ENCODE results near the gene KRTAP10-12. TPM values are rescaled to one million over a fixed set of nuclear protein-coding genes. Genes with fewer than 3 reads are reported as not detected.

KRTAP10-12 gene
- total and polyA plus RNA-seq, 4 experiments from 2014 or later = not detected

DNA sequence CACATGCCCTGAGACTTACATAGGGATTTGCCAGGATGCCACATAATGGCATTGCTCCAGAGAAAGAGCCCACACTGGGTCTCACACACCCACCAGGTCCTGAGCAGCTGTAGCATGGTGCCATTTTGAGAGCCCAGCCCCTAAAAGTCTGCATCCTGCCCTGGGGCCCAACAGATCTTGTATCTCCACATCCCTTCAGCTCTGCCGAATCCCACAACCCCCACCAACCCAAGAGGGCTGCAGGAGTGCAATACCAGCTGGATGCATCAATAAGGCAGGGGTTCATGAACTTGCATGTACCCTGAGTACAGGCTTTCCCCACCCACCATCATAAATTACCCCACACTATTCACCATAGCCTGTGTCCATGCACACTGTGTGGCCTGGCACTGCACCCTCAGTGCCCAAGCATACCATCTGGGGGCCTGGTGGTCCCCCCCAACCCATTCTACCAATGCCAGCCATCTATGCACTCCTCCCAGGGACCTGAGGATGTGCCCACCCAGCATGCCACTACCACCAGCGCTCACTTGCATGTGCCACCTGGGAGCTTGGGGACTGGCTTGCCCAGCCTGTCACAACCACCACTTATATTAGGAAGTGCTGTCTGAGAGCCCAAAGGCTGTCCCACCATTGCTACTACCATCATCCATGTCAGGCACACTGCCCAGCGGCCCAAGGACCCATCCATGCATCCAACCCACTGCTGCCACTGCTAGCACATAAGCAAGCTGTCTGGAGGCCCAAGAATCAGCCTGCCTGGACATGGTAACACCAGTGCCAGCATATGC, 26.1 kb upstream of the KRTAP10-12 start:
- Histone ChIP-seq H3K36me3 (ENCODE audit: insufficient read depth, low read length) (no peaks in the 10 kb centered on the region), H3K9me3 (ENCODE audit: control insufficient read depth in 1 of 2, low read length in 2 of 2) (no peaks in the 10 kb centered on the region), H3K4me3 (ENCODE audit: low read length in 2 of 2) (no peak overlapping the region), H3K27ac (ENCODE audit: low read depth, low read length) (no peak overlapping the region), H3K27me3 (ENCODE audit: insufficient read depth, low read length) (no peaks in the 10 kb centered on the region), H3K4me1 (ENCODE audit: insufficient read depth, low read length) (no peaks in the 10 kb centered on the region)
- peaks cover 2% of the 10 kb centered on the region in 2 donors for H3K27me3 Mint-ChIP-seq
- CTCF ChIA-PET (ENCODE audit: partially characterized antibody) = interaction anchor here (1.2 to 1.5 kb wide), 2 partner anchors 12 to 17 kb away, joined by 3 to 5 read pairs; no protein-coding TSS in a partner anchor
- peaks cover 0 to 4% (median 0%) of the 10 kb centered on the region in 4 donors for H3K4me1 Mint-ChIP-seq
- H3K27ac Mint-ChIP-seq = no peak overlapping the region
- DNase-seq = no peak
- H3K9me3 Mint-ChIP-seq = peaks cover 0 to 42% (median 29%) of the 10 kb centered on the region in 8 donors
- peaks cover 3 to 21% of the 10 kb centered on the region in 2 donors for H3K36me3 Mint-ChIP-seq
- POLR2A ChIA-PET (ENCODE audit: partially characterized antibody) = no interaction called here
- H3K4me3 Mint-ChIP-seq = no peak overlapping the region
- intact Hi-C loops (cut with micrococcal nuclease) = no loop called here

DNA sequence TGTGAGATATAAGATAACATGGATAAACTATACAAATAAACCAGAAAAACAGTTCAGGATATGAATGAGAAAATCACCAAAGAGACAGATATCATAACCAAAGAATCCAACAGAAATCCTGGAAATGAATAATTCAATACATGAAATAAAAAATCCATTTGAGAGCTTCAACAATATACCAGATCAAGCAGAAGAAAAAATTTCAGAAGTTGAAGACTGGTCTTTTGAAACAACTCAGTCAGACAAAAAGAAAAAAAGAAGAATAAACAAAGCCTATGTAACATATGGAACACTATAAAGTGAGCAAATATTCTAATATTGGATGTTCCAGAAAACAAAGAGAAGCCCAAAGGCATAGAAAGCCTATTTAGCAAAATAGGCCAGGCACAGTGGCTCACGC, 25.1 kb upstream of the KRTAP10-12 start:
- H3K4me3 ChIP-seq (ENCODE audit: low read length in 2 of 2) = no peak overlapping the region
- H3K27ac Mint-ChIP-seq = peak overlapping the region in 1 of 7 donors; percentile 27
- H3K4me1 Mint-ChIP-seq = no peaks in the 10 kb centered on the region
- no peaks in the 10 kb centered on the region for H3K27me3 ChIP-seq (ENCODE audit: insufficient read depth, low read length)
- intact Hi-C loops (cut with micrococcal nuclease) = no loop called here
- H3K36me3 Mint-ChIP-seq = peaks cover 3 to 21% of the 10 kb centered on the region in 2 donors
- peaks cover 2% of the 10 kb centered on the region in 2 donors for H3K27me3 Mint-ChIP-seq
- CTCF ChIA-PET (ENCODE audit: partially characterized antibody) = no interaction called here
- peaks cover 0 to 43% (median 29%) of the 10 kb centered on the region in 8 donors for H3K9me3 Mint-ChIP-seq
- no peaks in the 10 kb centered on the region for H3K9me3 ChIP-seq (ENCODE audit: control insufficient read depth in 1 of 2, low read length in 2 of 2)
- H3K4me1 ChIP-seq (ENCODE audit: insufficient read depth, low read length) = no peaks in the 10 kb centered on the region
- no peak for DNase-seq
- no peak overlapping the region for H3K27ac ChIP-seq (ENCODE audit: low read depth, low read length)
- no peaks in the 10 kb centered on the region for H3K36me3 ChIP-seq (ENCODE audit: insufficient read depth, low read length)
- POLR2A ChIA-PET (ENCODE audit: partially characterized antibody) = interaction anchor here (0.6 kb wide), 1 partner anchor 8 kb away, joined by 3 read pairs; no protein-coding TSS in a partner anchor
- no peak overlapping the region for H3K4me3 Mint-ChIP-seq

DNA sequence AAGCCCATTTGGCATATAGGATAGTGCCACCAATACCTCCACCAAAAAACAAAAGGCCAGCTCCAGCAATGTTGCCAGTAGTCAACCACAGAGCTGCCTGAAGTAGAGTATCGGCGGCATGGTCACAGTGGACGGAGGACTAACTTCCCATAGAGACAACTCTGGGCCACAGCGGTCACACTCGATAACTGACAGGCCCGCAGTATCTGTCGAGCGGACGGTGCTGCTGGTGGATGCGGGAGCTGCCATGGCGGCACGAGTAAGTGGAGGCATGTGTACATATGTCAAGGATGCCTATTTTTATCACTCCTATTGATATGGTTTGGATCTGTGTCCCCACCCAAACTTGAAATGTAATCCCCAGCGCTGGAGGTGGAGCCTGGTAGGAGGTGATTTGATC, 19.1 kb upstream of the KRTAP10-12 start:
- CTCF ChIA-PET (ENCODE audit: partially characterized antibody) = interaction anchor here (1.8 kb wide), 1 partner anchor 167 kb away, joined by 4 read pairs; no protein-coding TSS in a partner anchor
- H3K27ac ChIP-seq (ENCODE audit: low read depth, low read length) = no peak overlapping the region
- H3K36me3 ChIP-seq (ENCODE audit: insufficient read depth, low read length) = no peaks in the 10 kb centered on the region
- no peak for DNase-seq
- peaks cover 0 to 12% of the 10 kb centered on the region in 2 donors for H3K36me3 Mint-ChIP-seq
- intact Hi-C loops (cut with micrococcal nuclease) = no loop called here
- POLR2A ChIA-PET (ENCODE audit: partially characterized antibody) = interaction anchor here (1.3 kb wide), 1 partner anchor 19 kb away, joined by 5 read pairs; the partner anchor contains the start of gene KRTAP12-3
- no peaks in the 10 kb centered on the region for H3K4me1 ChIP-seq (ENCODE audit: insufficient read depth, low read length)
- H3K4me3 ChIP-seq (ENCODE audit: low read length in 2 of 2) = no peak overlapping the region
- no peak overlapping the region for H3K27ac Mint-ChIP-seq
- H3K4me1 Mint-ChIP-seq = peaks cover 0 to 2% (median 0%) of the 10 kb centered on the region in 4 donors
- no peaks in the 10 kb centered on the region for H3K9me3 ChIP-seq (ENCODE audit: control insufficient read depth in 1 of 2, low read length in 2 of 2)
- peaks cover 0 to 19% (median 12%) of the 10 kb centered on the region in 8 donors for H3K9me3 Mint-ChIP-seq
- no peak overlapping the region for H3K4me3 Mint-ChIP-seq
- no peaks in the 10 kb centered on the region for H3K27me3 ChIP-seq (ENCODE audit: insufficient read depth, low read length)
- H3K27me3 Mint-ChIP-seq = peaks cover 2% of the 10 kb centered on the region in 2 donors

DNA sequence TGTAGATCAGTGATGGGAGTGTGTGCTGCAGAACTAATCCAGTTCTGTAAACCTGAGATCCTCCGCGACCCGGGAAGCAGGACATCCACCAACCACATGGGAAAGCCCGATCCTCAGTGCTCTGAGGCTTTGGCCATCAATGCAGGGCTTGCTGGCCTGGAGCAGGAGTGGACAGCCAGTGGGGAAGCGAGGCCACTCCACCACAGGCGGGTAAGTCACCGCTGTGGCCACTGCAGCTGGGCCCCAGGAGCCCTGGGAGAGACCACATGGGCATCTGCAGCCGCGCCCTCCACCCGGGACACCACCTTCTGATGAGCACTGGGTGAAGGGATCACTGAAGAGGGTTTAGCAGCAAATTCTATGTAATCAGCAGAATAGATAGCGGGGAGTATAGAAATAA, 15.8 kb upstream of the KRTAP10-12 start:
- H3K4me1 Mint-ChIP-seq = peaks cover 0 to 5% (median 2%) of the 10 kb centered on the region in 4 donors
- H3K4me1 ChIP-seq (ENCODE audit: insufficient read depth, low read length) = no peaks in the 10 kb centered on the region
- H3K4me3 Mint-ChIP-seq = no peak overlapping the region
- no peaks in the 10 kb centered on the region for H3K9me3 ChIP-seq (ENCODE audit: control insufficient read depth in 1 of 2, low read length in 2 of 2)
- H3K27me3 Mint-ChIP-seq = peaks cover 0 to 7% of the 10 kb centered on the region in 2 donors
- H3K36me3 Mint-ChIP-seq = no peaks in the 10 kb centered on the region
- CTCF ChIA-PET (ENCODE audit: partially characterized antibody) = no interaction called here
- no peaks in the 10 kb centered on the region for H3K36me3 ChIP-seq (ENCODE audit: insufficient read depth, low read length)
- intact Hi-C loops (cut with micrococcal nuclease) = no loop called here
- DNase-seq = no peak
- no peaks in the 10 kb centered on the region for H3K27me3 ChIP-seq (ENCODE audit: insufficient read depth, low read length)
- no peak overlapping the region for H3K27ac Mint-ChIP-seq
- peaks cover 0 to 3% (median 0%) of the 10 kb centered on the region in 8 donors for H3K9me3 Mint-ChIP-seq
- POLR2A ChIA-PET (ENCODE audit: partially characterized antibody) = interaction anchor here (1.2 kb wide), 1 partner anchor 23 kb away, joined by 3 read pairs; the partner anchor contains the start of gene KRTAP12-3
- H3K4me3 ChIP-seq (ENCODE audit: low read length in 2 of 2) = no peak overlapping the region
- no peak overlapping the region for H3K27ac ChIP-seq (ENCODE audit: low read depth, low read length)

DNA sequence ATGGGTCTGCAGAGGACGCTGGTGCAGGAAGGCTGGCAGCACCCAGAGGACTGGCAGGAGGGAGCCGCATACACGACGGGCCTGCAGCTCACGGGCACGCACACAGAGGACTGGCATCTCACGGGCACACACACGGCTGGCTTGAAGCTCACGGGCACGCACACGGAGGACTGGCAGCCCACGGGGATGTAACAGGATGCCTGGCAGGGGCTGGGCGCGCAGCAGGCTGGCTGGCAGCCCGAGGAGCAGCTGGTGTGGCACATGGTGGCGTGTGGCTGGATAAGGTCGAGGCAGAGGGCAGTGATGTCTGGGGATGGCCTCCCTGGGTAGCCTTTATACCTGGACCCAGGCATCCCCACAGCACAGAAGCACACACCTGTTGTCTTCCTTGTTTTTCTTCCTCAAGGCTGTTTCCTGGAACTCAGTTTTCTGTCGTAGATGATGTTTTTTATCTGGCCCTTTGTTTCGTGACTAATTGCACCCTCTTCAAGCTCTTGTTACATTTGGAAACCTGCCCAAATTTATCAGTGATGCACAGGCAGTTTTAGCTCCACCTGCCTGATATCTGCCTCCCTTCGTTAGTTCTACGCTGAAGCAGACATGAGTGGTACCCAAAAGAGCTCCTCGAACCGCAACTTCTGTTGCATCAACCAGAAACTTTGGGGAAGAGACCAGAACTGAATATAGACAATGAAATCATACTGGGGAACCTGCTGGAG, 15.0 kb upstream of the KRTAP10-12 start, which contains the start of gene KRTAP12-1:
Gene KRTAP12-1 (minus strand): TSS at position 303 of the 719 bp plus-strand sequence. CDS start 40 bp downstream, at position 263.
- Histone ChIP-seq H3K4me1 (ENCODE audit: insufficient read depth, low read length) (no peaks in the 10 kb centered on the region), H3K27me3 (ENCODE audit: insufficient read depth, low read length) (no peaks in the 10 kb centered on the region), H3K36me3 (ENCODE audit: insufficient read depth, low read length) (no peaks in the 10 kb centered on the region), H3K9me3 (ENCODE audit: control insufficient read depth in 1 of 2, low read length in 2 of 2) (no peaks in the 10 kb centered on the region), H3K27ac (ENCODE audit: low read depth, low read length) (no peak within 1 kb of the TSS), H3K4me3 (ENCODE audit: low read length in 2 of 2) (no peak within 1 kb of the TSS)
- no peak for DNase-seq
- H3K4me3 Mint-ChIP-seq = no peak within 1 kb of the TSS
- H3K9me3 Mint-ChIP-seq = peaks cover 0 to 3% (median 0%) of the 10 kb centered on the region in 8 donors
- peaks cover 0 to 7% (median 4%) of the 10 kb centered on the region in 4 donors for H3K4me1 Mint-ChIP-seq
- intact Hi-C loops (cut with micrococcal nuclease) = no loop called here
- ChIA-PET POLR2A (ENCODE audit: partially characterized antibody) (interaction anchor here (1.0 to 1.2 kb wide), 2 partner anchors 9 to 24 kb away, joined by 3 to 4 read pairs; partner anchors contain the start of gene KRTAP12-3), CTCF (ENCODE audit: partially characterized antibody) (no interaction called here)
- H3K27me3 Mint-ChIP-seq = peaks cover 3 to 10% of the 10 kb centered on the region in 2 donors
- H3K36me3 Mint-ChIP-seq = no peaks in the 10 kb centered on the region
- H3K27ac Mint-ChIP-seq = no peak within 1 kb of the TSS

DNA sequence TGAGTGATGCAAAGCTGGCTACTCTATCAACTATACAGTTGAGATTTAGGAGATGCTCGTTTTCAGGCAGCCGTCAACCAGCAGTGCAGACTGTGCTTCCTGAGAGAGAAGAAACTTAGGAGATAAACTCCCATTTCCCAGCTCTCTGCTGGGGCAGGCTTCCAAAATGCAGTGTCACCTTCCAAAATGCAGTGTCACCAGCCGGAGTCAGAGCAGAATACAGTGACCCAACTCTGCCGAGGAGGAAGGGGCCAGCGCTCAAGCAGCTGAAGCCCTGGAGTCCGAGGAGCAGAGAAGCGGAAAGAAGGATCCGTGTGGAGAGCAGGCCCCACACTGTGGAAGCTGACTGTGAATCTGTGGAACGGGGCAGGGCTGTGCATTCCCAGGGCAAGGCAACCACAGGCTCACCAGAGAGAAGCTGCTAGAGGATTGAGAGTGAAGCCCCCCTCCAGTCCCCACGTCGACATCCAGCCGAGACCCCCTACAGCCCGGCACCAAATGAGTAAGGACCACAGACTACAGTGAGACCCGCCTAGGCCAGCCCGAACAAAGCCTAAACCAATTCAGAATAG, 14.3 kb upstream of the KRTAP10-12 start:
- H3K27me3 Mint-ChIP-seq = peaks cover 3 to 10% of the 10 kb centered on the region in 2 donors
- H3K4me1 Mint-ChIP-seq = peaks cover 0 to 7% (median 4%) of the 10 kb centered on the region in 4 donors
- H3K9me3 Mint-ChIP-seq = peaks cover 0 to 3% (median 0%) of the 10 kb centered on the region in 8 donors
- Histone ChIP-seq H3K36me3 (ENCODE audit: insufficient read depth, low read length) (no peaks in the 10 kb centered on the region), H3K27ac (ENCODE audit: low read depth, low read length) (no peak overlapping the region), H3K4me3 (ENCODE audit: low read length in 2 of 2) (no peak overlapping the region), H3K27me3 (ENCODE audit: insufficient read depth, low read length) (no peaks in the 10 kb centered on the region), H3K4me1 (ENCODE audit: insufficient read depth, low read length) (no peaks in the 10 kb centered on the region), H3K9me3 (ENCODE audit: control insufficient read depth in 1 of 2, low read length in 2 of 2) (no peaks in the 10 kb centered on the region)
- H3K27ac Mint-ChIP-seq = no peak overlapping the region
- H3K36me3 Mint-ChIP-seq = no peaks in the 10 kb centered on the region
- intact Hi-C loops (cut with micrococcal nuclease) = no loop called here
- H3K4me3 Mint-ChIP-seq = no peak overlapping the region
- CTCF ChIA-PET (ENCODE audit: partially characterized antibody) = no interaction called here
- POLR2A ChIA-PET (ENCODE audit: partially characterized antibody) = interaction anchor here (1.0 kb wide), 1 partner anchor 9 kb away, joined by 4 read pairs; no protein-coding TSS in a partner anchor
- DNase-seq = no peak

Measured in CD4-positive, alpha-beta memory T cell (primary cell).